ENCODE data around the gene DSCAM.
"Not testable (repeated sequence)": the region's sequence is repeated elsewhere in the genome, so short reads cannot be mapped to it uniquely, and the experiment has no call there.

The DSCAM gene

GRCh38 chr21:40337981-40338380 is 509.0 kb downstream of the DSCAM start:
- in situ Hi-C loops (cut with MboI; ENCODE audit: low sequenced_read_pairs), result no loop called here

DNA sequence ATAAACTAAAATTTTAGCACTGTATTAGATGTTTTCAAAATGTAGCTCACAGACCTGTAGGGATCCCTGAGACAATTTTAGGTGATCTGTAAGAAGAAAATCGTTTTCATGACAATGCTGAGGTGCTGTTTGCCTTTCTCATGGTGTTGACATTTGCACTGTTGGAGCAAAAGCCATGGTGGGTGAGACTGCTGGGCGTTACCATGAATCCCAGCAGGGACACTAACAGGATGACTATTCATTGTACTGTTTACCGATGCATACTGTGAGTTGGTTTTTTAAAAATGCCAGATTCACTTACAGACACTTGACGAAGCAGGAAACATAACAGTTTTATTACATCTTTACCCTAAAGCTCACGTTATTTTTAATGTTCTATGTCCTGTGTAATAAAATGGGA is 511.3 kb downstream of the DSCAM start:
- in situ Hi-C loops (cut with MboI; ENCODE audit: low sequenced_read_pairs), result no loop called here

DNA sequence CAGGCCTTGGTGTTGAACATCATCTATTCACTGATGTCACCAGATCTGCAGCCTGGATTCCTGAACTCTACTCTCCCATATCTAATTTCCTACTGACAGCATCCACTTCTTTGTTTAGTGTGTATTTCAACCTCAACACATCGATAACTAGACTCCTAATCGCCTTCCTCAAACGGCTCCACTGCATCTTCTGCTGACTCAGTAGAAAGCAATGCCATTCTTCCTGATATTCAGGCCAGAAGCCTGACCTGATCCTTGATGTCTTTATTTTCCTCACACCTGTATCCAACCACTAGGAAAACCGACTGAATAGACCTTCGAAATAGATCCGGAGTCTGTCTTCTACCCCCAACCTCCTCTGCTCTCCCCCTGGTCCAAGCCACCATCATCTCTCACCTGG is 512.8 kb downstream of the DSCAM start:
- in situ Hi-C loops (cut with MboI; ENCODE audit: low sequenced_read_pairs), result no loop called here

DNA sequence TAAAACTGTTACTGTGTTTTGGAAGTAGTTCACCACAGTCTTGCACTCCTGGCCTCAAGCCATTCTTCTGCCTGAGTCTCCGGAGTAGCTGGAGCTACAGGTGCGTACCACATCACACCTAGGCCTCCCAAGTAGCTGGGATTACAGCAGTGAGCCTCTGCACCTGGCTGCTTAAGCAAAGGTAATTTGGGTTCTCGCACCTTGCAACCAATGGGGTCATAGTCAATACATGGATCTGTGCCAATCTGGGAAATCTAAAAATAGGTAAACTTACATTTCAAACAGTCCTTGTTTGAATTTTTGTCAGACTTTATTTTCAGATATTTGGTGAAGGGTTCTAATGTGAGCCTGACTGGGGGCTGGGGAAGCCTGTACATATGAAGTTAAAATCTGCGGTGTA is 513.2 kb downstream of the DSCAM start:
- in situ Hi-C loops (cut with MboI; ENCODE audit: low sequenced_read_pairs), result no loop called here

GRCh38 chr21:40331804-40332203 is 515.2 kb downstream of the DSCAM start:
- in situ Hi-C loops (cut with MboI; ENCODE audit: low sequenced_read_pairs), result no loop called here

DNA sequence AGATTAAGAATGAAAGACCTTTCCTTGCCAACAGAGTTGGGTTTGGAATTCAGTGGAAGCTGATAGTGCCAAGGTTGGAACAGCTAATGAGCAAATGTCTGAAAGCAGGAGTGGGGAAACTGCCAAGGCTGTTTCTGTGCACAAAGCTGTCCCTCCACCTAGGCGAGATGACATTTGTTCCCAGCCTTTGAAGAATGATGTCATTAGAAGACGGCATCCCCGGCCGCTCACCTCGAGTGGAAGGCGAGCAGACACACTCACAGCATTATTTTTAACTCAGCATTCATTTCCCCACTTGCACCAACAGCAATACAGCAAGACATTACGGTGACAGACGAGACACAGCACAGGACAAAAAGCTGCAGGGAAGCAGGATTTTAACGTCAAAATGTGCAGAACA is 515.8 kb downstream of the DSCAM start:
- in situ Hi-C loops (cut with MboI; ENCODE audit: low sequenced_read_pairs), result no loop called here

DNA sequence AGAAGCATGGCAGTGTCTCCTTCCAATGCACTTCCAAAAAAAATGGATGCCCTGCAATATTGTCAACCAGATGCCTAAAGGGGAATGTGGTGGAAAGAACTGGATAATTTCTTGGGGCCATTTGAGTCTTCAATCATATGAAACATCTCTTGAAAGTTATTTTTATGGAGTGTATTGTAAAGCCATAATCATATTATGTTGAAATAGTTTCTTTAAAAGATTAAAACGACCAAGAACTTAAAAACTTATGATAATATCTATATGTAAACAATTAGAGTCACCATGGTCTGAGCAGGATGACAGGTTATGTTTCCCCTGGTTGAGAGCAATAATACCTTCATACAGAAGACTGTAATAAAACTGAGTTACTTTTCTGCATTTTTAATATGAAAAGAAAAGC is 522.6 kb downstream of the DSCAM start:
- in situ Hi-C loops (cut with MboI; ENCODE audit: low sequenced_read_pairs), result no loop called here

DNA sequence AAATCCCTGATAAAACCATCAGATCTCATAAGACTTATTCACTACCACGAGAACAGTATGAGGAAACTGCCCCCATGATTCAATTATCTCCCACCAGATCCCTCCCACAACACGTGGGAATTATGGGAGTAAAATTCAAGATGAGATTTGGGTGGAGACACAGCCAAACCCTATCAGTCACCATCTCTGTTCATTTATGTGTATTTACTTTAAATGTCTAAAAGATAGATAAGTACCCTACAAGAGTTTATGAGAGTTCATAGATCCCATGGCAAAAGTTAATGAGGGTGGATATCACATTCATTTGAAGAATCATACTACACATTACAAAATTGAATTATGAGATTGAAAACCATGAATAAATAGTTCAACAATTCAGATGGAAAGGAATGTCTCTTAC is 526.2 kb downstream of the DSCAM start:
- in situ Hi-C loops (cut with MboI; ENCODE audit: low sequenced_read_pairs), result not testable (repeated sequence)

DNA sequence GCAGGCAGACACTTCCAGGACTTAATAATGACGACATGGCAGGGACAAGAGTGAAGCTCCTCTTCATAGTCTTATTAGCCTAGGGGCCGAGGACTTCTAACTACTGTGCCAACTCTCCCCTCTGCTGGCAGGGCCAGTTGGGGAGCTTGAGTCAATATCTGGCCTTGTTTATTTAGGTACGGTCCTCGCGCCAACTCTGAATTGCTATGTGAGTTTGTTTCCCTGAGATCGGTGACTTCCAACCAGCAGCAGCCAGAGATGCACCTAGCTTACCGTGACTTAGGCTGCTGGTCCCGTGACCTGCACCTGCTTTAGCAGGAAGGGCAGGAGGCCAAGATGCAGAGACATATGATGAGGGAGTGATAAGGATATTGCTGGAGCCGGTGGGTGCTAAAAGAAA is 528.6 kb downstream of the DSCAM start:
- in situ Hi-C loops (cut with MboI; ENCODE audit: low sequenced_read_pairs), result no loop called here

GRCh38 chr21:40316104-40316503 is 530.9 kb downstream of the DSCAM start:
- in situ Hi-C loops (cut with MboI; ENCODE audit: low sequenced_read_pairs), result no loop called here

DNA sequence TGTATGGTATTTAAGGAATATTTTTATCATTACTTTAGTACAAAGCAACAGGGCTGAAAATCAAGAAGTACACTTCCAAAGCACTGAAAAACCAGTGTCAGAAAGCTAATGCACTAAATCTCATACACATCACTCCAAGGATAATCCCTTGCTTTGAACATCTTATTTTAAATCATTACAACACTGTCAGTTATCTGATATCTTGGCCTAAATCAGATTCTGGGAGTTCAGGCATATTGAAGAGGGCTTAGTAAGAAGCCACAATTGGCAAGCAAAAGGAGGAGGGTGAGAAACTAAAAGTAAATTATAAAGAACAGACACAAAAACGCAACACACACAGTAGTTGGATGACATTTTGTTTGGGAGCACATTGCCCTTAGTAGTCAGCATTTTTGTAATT is 531.3 kb downstream of the DSCAM start:
- in situ Hi-C loops (cut with MboI; ENCODE audit: low sequenced_read_pairs), result no loop called here

DNA sequence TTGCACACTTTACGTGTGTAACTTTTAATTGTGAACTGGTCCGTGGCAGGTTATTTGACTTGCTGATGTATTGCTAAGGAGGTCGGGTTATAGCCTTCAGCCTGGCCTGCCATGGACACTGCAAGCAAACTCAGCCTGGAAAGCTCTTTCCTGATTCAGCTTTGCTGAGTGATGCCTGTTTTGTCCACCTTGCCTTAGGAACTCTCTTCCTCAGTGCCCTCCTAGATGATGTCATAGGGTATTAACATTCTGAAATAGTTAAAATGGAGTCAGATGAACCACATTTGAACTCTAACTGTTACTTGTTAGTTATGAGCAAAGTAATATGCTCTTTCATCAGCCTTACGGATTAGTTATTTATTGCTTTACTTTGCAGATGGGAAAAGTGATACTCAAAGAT is 533.7 kb downstream of the DSCAM start:
- in situ Hi-C loops (cut with MboI; ENCODE audit: low sequenced_read_pairs), result no loop called here

GRCh38 chr21:40300300-40300699 is 546.7 kb downstream of the DSCAM start:
- in situ Hi-C loops (cut with MboI; ENCODE audit: low sequenced_read_pairs), result no loop called here

DNA sequence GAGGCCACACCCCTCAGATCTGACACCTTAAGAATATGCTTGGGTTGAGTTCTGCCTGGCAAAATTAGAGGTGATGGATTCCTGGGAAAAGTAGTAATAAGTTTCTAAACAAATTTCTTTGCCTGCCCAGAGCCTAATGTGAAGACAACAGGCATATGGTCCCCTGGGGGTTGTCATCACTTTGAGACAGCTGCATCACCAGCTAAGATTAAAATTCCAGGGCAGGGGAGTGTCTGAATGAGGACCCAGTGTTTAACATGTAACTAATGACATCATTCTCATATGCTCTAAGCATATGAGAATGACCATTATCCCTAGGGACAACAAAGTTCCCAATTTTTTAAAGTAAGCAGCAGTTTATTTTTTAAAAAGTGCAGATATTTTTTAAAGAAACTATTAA is 547.5 kb downstream of the DSCAM start:
- in situ Hi-C loops (cut with MboI; ENCODE audit: low sequenced_read_pairs), result no loop called here

GRCh38 chr21:40294345-40294744 is 552.6 kb downstream of the DSCAM start:
- in situ Hi-C loops (cut with MboI; ENCODE audit: low sequenced_read_pairs), result no loop called here

- in situ Hi-C loops (cut with MboI; ENCODE audit: low sequenced_read_pairs), result no loop called here
Observed at GRCh38 chr21:40291560-40291959, 555.4 kb downstream of the DSCAM start.

DNA sequence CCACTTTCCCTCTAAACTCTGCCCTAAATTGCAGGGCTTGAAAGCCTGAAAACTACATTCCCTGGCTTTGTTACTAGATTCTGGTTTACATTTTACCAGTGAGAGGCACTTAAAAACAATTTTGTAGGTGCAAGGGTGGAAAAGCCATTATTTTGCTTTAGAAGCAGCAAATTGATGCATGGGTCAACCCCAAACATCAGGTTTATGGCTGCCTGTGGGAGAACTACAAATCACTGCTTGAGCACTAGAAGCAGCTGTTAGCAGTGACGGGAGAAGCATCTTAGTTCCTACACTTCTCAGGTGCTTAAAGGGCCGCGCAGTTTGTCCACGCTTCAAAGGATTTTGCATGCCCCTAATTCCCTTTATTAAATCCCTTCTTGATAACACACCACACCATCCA is 562.5 kb downstream of the DSCAM start:
- in situ Hi-C loops (cut with MboI; ENCODE audit: low sequenced_read_pairs), result no loop called here

DNA sequence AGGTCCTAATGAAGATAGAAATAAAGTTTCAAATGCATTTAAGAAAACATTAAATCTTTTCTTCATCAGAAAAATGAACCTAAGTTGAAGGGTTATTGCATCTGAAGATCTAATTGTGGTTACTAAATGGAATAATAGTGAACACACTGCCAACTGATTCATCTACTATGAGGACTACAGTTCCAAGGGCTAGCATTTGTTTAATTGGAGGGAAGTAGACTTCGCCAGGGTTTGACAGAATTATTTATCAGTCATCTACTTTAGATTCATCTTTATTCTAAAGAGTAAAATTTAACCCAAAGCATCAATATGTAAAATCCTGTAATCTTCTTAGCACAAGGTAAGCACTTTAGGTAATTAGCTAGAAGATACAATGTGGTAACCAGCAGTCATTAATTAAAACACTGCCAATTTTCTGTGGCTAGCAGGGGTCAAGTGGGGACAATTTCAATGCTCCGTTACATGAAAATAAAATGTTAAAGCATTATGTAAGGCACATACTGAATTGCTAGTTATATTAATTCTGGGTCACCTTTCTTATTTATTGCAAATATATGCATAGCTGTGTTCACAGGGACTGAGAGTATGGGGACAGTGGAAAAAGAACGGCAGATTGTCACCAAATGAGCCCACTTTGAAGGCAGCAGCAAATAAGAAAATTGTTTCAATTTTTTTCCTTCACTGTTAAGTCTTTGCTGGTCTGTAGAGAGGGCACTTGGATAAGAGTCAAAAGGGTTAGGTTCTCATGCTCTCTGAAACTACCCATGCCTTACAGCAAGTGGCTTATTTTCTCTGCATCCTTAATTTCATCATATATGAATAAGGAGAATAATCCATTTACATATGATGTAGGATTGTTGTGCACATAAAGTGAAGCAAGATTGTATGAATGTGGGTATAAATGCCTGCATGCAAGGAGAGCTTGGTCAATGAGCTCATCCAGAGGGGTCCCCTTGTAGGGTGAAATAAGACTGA is 563.8 kb downstream of the DSCAM start:
- in situ Hi-C loops (cut with MboI; ENCODE audit: low sequenced_read_pairs), result no loop called here

DNA sequence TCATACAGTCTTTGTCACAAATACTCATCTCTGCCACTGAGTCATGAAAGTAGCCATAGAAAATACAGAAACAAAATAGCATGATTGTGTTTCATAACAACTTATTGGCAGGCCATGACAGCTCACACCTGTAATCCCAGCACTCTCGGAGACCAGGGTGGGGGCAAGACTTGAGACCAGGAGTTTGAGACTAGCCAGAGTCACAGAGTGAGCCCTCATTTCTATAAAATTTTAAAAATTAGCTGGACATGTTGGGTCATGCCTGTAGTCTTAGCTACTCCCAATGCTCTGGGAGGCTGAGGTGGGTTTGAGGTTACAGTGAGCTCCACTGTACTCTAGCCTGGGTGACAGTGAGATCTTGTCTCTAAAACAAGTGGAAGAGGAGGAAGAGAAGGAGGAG is 568.6 kb downstream of the DSCAM start:
- in situ Hi-C loops (cut with MboI; ENCODE audit: low sequenced_read_pairs), result no loop called here

DNA sequence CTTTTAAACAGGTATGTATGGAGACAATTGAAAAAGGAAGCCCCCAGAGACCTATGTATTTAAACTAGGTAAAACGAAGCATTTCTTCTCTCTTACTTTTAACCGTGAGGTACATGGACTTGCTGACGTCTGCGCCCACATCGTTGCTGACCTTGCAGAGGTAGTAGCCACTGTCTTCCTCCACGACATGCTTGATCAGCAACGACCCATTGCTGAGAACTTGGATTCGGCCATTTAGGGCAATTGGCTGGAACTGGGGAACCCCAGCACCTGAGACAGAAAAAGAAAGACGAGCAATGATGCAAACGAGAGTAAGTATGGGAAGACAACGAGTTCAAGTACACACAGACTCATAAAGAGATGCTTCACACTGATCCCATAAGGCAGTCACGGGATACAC is 571.0 kb downstream of the DSCAM start:
- in situ Hi-C loops (cut with MboI; ENCODE audit: low sequenced_read_pairs), result no loop called here

- in situ Hi-C loops (cut with MboI; ENCODE audit: low sequenced_read_pairs), result no loop called here
Observed at GRCh38 chr21:40272037-40272436, 574.9 kb downstream of the DSCAM start.

GRCh38 chr21:40271164-40271563 is 575.8 kb downstream of the DSCAM start:
- in situ Hi-C loops (cut with MboI; ENCODE audit: low sequenced_read_pairs), result no loop called here

DNA sequence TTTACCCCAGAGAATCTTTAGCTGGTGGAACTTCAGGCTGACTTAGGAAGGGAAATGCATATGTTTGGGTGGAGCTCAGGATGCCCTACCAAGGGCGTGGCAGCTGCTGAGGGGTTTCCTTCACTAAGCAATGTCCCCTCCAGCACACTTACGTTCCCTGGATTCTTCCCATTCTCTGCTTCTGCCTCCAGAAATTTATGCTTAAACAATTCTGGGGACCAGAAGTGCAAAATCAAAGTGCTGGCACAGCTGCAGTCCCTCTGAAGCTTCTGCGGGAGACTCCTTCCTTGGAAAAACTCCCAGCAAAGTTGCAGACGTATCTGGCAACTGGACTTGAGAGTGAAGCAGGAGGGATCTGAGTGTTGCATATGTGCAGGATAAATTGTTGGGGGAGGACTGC is 576.9 kb downstream of the DSCAM start:
- in situ Hi-C loops (cut with MboI; ENCODE audit: low sequenced_read_pairs), result no loop called here

Measured in HL-60/S4 (cell line).